GM21786 (cell line): ENCODE results near the gene CSNK1G1.
"Not testable (repeated sequence)": the region's sequence is repeated elsewhere in the genome, so short reads cannot be mapped to it uniquely, and the experiment has no call there.

Source experiments
- ATAC-seq: cut with Tn5 transposase; IDR thresholded peaks from one replicate; pipeline ENCODE4 v1.9.1; 2021; ENCODE audit not compliant: unreplicated experiment

Gene CSNK1G1

GRCh38 chr15:64289550-64289949 lies 66.4 kb downstream of the CSNK1G1 start:
- ATAC-seq: no peak

- ATAC-seq: no peak
Observed at GRCh38 chr15:64288999-64289398, 67.0 kb downstream of the CSNK1G1 start.

- no peak for ATAC-seq
Observed at GRCh38 chr15:64288577-64288976, 67.4 kb downstream of the CSNK1G1 start.

GRCh38 chr15:64287953-64288352 lies 68.0 kb downstream of the CSNK1G1 start:
- ATAC-seq: no peak

- ATAC-seq: no peak
Observed at GRCh38 chr15:64286473-64286872, 69.5 kb downstream of the CSNK1G1 start.

- no peak for ATAC-seq
Observed at GRCh38 chr15:64285871-64286270, 70.1 kb downstream of the CSNK1G1 start.

GRCh38 chr15:64285150-64285549 lies 70.8 kb downstream of the CSNK1G1 start:
- ATAC-seq: no peak

DNA sequence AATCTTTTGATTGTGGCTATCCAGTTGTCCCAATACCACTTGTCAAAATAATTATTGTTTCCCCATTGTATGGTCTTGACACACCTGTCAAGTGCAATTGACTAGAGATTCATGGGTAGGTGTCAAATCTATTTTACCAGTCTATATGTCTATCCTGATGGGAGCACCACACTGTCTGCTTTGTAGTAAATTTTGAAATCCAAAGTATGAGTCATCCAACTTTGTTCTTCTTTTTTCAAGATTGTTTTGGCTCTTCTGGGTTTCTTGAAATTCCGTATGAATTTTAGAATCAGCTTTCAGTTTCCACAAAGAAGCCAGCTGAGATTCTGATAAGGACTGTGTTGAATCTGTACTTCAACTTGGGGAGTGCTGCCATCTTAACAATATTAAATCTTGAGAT lies 71.9 kb downstream of the CSNK1G1 start:
- ATAC-seq: no peak

- no peak for ATAC-seq
Observed at GRCh38 chr15:64282701-64283100, 73.3 kb downstream of the CSNK1G1 start.

GRCh38 chr15:64279131-64279530 lies 76.8 kb downstream of the CSNK1G1 start:
- no peak for ATAC-seq

- no peak for ATAC-seq
Observed at GRCh38 chr15:64275934-64276333, 80.0 kb downstream of the CSNK1G1 start.

- no peak for ATAC-seq
Observed at GRCh38 chr15:64274341-64274950, 81.5 kb downstream of the CSNK1G1 start.

DNA sequence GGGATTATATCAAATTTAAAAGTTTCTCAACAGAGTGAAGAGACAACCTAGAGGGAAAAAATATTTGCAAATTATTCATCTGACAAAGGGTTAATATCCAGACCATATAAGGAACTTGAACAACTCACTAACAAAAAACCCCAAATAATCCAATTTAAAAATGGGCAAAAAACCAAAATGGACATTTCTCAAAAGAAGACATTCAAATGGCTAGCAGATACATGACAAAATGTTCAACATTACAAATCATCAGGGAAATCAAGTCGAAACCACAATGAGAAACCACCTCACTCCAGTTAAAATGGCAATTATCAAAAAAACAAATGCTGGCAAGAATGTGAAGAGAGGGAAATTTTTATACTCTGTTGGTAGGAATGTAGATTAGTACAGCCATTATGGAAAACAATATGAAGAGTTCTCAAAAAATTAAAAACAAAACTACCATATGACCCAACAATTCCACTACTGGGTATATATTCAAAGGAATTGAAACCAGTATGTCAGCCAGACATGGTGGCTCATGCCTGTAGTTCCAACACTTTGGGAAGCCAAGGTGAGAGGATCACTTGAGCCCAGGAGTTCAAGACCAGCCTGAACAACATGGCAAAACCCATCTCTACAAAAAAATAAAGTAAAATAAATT lies 88.5 kb downstream of the CSNK1G1 start:
- ATAC-seq: no peak

- not testable (repeated sequence) for ATAC-seq
Observed at GRCh38 chr15:64265188-64265587, 90.8 kb downstream of the CSNK1G1 start.

- no peak for ATAC-seq
Observed at GRCh38 chr15:64264502-64264901, 91.5 kb downstream of the CSNK1G1 start.

GRCh38 chr15:64263567-64263966 lies 92.4 kb downstream of the CSNK1G1 start:
- no peak for ATAC-seq

DNA sequence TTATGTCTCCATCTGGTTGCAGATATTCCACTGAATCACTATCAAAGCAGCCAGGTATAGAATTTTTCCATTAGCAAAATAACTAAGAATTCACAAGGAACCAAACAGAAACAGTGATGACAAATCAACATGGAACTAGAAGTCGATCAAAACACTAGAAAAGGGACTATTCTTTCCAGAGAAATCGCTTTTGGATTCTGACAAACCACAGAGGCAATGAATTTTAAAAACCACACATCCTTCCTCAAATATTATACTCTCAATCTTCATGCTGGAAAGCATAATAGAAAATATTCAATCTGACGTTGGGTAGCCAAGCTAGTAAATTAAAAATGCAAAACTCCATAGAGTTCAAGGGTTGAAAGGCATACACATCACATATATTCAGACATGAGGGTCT lies 99.9 kb downstream of the CSNK1G1 start:
- ATAC-seq: no peak

DNA sequence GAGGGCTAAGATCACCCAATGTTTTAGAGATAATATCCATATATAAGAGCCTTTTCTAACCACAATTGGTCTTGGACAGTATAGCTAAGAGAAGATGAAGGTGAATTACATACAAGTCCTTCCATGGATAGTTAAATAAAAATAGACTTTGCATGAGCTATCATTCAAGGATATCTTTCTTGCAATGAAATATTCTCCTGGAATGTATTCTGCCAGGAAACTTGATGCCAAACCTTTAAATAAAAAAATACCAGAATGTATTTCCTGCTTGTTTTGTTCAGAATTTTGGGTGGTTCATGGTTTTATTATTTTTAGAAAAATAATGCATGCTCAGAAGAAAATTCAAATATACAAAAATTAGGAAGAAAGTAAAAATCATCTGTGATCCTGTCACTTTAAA lies 104.3 kb downstream of the CSNK1G1 start:
- no peak for ATAC-seq

DNA sequence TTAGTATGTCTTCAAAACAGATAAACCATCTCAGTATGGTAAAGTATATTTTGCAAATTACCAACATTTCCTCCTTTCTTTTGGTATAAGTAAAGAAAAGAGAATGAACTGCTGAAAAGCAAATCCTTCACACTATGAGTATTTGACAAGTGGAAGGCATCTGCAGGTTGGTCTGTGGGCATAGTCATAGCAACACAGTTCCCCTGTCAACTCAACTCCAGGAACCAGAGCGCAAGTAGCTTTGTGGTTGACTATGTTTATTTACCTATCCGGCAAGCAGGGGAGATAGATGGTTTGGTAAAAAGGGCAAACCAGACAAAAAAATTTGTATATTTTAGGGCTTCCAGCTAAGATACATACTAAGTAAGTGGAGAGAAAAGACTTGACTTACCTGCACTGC lies 104.9 kb downstream of the CSNK1G1 start:
- no peak for ATAC-seq

- ATAC-seq: no peak
Observed at GRCh38 chr15:64249883-64250575, 105.9 kb downstream of the CSNK1G1 start.

GRCh38 chr15:64249406-64249805 lies 106.6 kb downstream of the CSNK1G1 start:
- no peak for ATAC-seq

- peak; percentile 78 for ATAC-seq
Observed at GRCh38 chr15:64247906-64248541, 107.9 kb downstream of the CSNK1G1 start.
